HEK293T (cell line): ENCODE results near the gene RIMS1.

Source experiments
- BHLHE40 ChIP-seq: fragments of 450-650 bp; IDR thresholded peaks from 2 replicates; pipeline ENCODE4 v1.6.1; 2016; ENCODE audit warnings: mild to moderate bottlenecking, moderate library complexity, borderline replicate concordance
- FOXK2 ChIP-seq: fragments of 450-650 bp; IDR thresholded peaks from 2 replicates; pipeline ENCODE4 v1.6.1; 2016; ENCODE audit warnings: mild to moderate bottlenecking
- FOXM1 ChIP-seq: fragments of 450-650 bp; IDR thresholded peaks from 2 replicates; pipeline ENCODE4 v1.6.1; 2017; ENCODE audit warnings: mild to moderate bottlenecking, borderline replicate concordance
- LEF1 ChIP-seq: fragments of 450-650 bp; IDR thresholded peaks from 2 replicates; pipeline ENCODE4 v1.6.1; 2017; ENCODE audit warnings: mild to moderate bottlenecking, borderline replicate concordance

- TF ChIP-seq BHLHE40 (no peak), LEF1 (no peak), FOXK2 (no peak), FOXM1 (no peak)
These were observed 535.8 kb downstream of the RIMS1 start for GRCh38 chr6:72422171-72422570.
